Esophagus muscularis mucosa (tissue), 3 donors: ENCODE results near the gene SDR39U1.

Experiments
- EP300 ChIP-seq: sonication (generic); formaldehyde crosslinking; IDR thresholded peaks from one replicate; pipeline ENCODE4 v1.6.1; 2017; ENCODE audit warnings: antibody characterized with exemption
- TF ChIP-seq, protein P1 (sequence below), 3 experiments: fragments of 200-600 bp in 2 of 3; fragments of 450-650 bp in 1 of 3; sonication (generic) in 2 of 3; IDR thresholded peaks; one replicate each; pipeline ENCODE4 v1.5.1; 2017 to 2019; ENCODE audit warnings: antibody characterized with exemption in 3 of 3, mild to moderate bottlenecking in 2 of 3, moderate library complexity in 1 of 3

DNA sequence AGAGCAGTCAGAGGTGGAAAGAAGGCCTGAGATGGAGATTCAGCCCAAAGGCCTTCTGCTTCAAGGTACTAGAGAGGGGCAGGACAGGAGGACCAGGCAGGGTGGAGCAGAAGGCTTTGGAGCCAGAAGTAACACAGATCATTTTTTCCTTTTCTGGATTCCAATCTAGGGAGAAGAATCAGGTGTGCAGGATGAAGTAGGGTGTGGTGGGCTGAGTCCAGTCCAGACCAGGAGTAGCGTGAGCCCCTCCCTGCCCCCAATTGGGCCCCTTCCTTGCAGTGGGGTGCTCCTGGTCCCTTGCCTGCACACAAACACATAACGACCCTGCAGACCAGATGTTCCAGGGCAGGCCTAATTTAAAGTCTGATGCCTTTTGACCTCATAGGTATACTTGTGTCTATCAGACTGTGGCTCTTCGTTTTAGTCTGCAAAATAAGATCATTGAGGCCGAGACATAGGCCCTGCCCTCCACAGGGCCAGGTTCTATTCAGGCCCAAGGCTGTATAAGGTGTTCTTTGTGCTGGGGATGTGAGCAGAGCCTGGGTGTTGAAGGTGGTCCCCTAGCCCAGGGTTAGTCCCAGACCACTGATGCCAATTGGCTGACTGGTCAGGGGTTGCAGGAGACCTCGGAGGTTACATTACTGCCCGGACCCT, 44.8 kb downstream of the SDR39U1 start:
- TF ChIP-seq, protein P1, sequence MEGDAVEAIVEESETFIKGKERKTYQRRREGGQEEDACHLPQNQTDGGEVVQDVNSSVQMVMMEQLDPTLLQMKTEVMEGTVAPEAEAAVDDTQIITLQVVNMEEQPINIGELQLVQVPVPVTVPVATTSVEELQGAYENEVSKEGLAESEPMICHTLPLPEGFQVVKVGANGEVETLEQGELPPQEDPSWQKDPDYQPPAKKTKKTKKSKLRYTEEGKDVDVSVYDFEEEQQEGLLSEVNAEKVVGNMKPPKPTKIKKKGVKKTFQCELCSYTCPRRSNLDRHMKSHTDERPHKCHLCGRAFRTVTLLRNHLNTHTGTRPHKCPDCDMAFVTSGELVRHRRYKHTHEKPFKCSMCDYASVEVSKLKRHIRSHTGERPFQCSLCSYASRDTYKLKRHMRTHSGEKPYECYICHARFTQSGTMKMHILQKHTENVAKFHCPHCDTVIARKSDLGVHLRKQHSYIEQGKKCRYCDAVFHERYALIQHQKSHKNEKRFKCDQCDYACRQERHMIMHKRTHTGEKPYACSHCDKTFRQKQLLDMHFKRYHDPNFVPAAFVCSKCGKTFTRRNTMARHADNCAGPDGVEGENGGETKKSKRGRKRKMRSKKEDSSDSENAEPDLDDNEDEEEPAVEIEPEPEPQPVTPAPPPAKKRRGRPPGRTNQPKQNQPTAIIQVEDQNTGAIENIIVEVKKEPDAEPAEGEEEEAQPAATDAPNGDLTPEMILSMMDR (IDR thresholded peaks at IDR 0.05), result no peak
- TF ChIP-seq EP300, result no peak
